ENCODE measurements around the gene KRTAP5-4.
"Not testable (repeated sequence)": the region's sequence is repeated elsewhere in the genome, so short reads cannot be mapped to it uniquely, and the experiment has no call there.

Gene KRTAP5-4

DNA sequence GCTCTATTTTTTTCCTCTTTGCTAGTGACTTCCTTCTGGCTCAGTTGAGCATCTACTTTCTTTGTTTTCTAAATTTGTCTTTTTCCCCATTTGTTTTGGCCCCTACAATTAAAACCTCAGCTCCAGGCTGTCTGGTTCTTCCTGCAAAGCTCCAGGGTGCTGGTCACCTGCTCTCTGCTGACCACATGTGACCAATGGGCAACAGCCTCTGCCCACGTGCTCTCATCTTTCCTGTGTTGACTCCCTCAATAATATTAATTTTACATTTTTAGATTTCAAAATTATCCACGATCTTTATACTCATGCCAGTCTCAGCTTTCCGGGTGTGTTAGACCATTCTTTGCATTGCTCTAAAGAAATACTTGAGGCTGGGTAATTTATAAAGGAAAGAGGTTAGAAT is 23.5 kb downstream of the KRTAP5-4 start:
- DNase-seq, result not testable (repeated sequence)

DNA sequence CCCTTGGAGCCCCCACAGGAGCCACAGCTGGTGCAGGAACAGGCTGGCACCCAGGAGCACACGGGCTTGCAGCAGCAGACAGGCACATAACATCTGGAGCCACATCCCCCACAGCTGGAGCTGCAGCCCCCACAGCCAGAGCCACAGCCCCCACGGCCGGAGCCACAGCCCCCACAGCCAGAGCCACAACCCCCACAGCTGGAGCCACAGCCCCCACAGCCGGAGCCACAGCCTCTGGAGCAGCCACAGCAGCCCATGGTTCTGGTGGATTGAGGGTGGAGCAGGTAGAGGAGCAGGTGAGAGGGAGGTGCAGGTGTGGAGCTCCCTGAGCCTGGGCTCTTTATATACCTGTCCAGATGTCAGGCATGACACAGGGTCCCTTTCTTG is 24.0 kb downstream of the KRTAP5-4 start, which contains the start of gene KRTAP5-2:
KRTAP5-2 (minus strand) TSS at position 301 of the 387 bp plus-strand sequence; CDS start at position 257, 44 bp downstream.
- DNase-seq, result no peak

DNA sequence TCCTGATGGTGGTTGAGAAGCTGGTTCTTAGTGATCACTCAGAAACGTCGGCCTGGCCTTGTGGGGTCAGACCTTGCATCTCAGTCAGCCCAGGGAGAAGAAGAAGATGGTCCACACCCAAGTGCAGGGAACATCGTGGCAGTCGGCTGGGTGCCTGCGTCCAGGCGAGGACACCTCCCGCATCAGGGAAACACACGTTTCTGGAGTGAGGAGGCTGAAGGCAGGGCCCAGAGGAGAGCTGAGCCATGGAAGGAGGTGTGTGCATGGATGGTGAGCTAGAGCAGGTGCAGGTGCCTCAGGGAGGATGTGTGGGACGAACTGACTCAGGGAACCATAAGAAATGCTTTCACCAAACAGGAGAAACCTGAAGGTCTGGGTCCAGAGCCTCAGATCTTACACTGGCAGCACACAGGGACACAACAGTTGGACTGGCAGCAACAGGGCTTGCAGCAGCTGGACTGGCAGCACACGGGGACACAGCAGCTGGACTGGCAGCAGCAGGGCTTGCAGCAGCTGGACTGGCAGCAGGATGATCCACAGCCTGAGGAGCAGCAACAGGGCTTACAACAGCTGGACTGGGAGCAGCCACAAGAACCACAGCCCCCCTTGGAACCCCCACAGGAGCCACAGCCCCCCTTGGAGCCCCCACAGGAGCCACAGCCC is 24.5 kb downstream of the KRTAP5-4 start:
- no peak for DNase-seq

DNA sequence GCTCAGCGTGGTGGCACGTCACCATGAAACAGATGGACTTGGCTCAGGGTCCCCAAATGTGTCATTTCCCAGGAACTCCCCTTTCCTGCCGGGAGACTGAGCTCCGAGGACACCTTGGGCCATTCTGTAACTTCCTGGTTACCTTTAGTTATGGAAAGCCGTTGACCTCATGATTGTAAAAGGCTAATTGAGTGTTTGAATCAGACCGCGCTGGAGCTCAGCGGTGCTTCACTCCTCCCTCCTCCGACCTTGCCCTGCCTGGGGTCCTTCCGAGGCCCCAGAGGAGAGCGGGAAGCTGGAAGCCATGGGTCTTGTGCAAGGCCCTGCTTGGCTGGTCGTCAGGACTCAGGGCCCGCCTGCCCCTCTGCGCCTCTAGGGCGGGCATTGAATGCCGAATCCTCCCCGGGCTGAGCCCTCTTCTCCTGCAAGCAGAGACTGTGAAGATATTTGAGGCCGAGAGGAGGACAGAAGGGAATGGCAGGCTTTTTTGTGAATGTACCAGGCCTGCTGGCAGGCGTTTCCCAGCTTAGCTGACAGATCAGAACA is 25.3 kb downstream of the KRTAP5-4 start:
- not testable (repeated sequence) for DNase-seq

DNA sequence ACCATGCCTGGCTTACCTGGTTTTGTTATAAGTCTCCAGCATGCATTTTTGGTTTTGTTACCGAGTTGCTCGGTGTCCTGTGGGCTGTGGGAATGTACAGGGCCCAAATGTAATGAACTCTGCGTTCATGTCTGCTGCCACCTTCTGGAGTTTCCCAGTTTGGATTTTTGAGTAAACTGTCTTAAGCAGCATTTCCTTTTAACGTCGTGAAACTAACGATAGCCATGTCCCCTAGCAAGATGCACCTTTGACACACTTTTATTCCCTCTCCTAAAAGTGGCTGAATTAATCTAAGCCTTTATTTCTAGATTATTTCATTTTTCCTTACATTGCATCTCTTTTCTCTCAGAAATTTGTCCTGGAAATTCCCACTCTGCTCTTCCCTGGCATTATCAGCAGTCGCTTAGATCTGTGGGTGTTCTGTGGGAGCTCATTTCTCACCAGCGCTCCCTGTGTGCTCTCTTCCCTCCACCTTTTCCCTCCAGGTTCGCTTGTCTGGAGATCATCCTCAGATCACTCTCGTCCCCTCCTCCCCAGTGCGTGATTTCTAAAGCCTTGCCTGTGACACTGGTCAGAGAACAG is 25.9 kb downstream of the KRTAP5-4 start:
- DNase-seq, result not testable (repeated sequence)

DNA sequence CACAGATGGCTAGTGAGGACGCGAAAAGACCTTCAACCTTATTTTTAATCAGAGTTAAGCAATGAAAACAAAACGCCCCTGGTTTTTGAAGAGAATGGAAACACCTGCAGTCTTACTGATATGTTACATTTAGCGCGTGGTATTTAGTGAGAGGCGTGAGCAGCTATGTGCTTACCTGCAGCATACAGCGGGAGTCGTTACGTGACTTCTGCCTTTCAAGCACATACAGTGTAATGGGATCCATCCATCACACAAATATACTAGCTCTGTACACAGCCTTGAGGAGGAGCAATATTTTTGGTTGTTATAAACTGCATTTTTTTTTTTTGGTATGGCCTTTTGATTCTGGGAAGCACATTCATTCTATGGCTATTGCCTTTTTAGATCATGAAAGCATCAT is 29.3 kb downstream of the KRTAP5-4 start:
- no peak for DNase-seq

DNA sequence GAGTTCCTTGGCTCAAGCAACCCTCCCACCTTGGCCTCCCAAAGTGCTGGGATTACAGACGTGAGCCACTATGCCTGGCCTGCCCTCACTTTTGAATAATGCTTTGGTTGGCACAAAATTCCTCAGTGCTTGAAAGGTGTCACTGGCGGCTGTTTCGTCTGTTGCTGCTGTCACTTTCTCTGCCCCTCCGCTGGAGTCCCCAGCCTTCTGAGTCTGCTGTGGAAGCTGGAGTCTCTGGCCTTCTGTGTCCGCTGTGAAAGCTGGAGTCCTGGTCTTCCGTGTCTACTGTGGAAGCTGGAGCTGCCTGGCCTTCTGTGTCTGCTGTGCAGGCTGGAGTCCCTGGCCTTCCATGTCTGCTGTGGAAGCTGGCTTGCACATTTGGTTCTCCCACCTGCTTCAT is 31.9 kb downstream of the KRTAP5-4 start:
- no peak for DNase-seq

DNA sequence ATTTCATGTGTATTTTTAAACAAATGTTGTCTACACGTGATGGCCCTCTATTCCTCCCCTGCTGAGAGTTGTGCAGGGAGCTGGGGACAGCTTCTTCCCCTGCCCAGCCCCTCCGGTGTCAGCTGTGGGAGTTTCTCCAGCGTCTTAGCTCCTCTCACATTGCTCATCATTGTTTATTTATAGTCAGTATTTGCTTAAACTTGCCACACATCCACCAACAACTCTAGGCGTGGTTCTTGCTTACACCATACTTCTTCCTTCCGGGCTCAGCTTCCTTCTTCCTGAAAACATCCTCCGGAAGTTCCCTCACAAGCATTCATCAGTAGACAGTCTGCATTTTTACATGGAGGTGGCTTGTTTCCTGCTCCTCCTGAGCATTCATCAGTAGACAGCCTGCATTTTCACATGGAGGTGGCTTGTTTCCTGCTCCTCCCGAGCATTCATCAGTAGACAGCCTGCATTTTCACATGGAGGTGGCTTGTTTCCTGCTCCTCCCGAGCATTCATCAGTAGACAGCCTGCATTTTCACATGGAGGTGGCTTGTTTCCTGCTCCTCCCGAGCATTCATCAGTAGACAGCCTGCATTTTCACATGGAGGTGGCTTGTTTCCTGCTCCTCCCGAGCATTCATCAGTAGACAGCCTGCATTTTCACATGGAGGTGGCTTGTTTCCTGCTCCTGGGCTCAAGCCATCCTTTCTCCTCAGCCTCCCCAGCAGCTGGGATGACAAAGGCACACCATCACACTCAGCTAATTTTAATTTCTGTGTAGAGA is 32.6 kb downstream of the KRTAP5-4 start:
- not testable (repeated sequence) for DNase-seq

DNA sequence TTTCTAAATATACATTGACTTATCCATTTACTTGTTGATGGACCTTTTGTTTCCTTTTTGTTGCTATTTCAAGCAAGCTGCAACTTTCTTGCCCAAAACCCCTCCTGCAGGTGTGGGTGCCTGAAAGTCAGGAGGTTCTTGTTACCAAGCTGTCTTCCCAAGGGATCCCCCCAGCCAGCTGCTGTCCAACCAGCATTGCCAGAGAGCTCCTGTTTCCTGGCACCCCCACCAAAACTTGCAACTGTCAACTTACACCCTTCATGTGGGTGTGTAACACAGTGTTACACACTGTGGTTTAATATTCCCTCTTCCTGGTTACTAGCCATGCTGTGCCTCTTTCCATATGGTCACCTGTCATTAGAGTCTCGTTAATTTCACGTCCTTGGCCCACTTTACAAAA is 35.2 kb downstream of the KRTAP5-4 start:
- DNase-seq, result no peak

DNA sequence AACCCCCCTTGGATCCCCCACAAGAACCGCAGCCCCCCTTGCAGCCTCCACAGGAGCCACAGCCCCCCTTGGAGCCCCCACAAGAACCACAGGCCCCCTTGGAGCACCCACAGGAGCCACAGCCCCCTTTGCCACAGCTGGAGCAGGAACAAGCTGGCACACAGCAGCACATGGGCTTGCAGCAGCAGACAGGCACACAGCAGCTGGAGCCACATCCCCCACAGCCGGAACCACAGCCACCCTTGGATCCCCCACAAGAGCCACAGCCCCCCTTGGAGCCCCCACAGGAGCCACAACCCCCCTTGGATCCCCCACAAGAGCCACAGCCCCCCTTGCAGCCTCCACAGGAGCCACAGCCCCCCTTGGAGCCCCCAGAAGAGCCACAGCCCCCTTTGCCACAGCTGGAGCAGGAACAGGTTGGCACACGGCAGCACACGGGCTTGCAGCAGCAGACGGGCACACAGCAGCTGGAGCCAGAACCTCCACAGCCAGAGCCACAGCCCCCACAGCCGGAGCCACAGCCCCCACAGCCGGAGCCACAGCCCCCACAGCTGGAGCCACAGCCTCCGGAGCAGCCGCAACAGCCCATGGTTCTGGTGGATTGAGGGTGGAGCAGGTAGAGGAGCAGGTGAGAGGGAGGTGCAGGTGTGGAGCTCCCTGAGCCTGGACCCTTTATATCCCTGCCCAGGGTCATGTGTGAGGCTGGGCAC is 37.1 kb downstream of the KRTAP5-4 start, which contains the start of gene KRTAP5-1:
KRTAP5-1 (minus strand) TSS at position 623 of the 710 bp plus-strand sequence; CDS start at position 589, 34 bp downstream.
- DNase-seq, result not testable (repeated sequence)

DNA sequence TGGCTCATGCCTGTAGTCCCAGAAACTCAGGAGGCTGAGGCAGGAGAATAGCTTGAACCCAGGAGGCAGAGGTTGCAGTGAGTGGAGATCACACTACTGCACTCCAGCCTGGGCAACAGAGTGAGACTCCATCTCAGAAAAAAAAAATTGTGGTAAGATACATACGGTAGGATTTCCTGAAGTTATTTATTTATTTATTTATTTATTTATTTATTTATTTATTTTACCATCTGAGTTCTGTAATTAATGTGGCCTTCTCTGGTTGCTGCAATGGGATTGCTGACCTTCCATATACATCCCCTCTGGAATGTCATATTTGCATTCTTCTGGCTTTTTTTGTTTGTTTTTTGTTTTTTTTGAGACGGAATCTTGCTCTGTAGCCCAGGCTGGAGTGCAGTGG is 39.0 kb downstream of the KRTAP5-4 start:
- DNase-seq, result not testable (repeated sequence)

DNA sequence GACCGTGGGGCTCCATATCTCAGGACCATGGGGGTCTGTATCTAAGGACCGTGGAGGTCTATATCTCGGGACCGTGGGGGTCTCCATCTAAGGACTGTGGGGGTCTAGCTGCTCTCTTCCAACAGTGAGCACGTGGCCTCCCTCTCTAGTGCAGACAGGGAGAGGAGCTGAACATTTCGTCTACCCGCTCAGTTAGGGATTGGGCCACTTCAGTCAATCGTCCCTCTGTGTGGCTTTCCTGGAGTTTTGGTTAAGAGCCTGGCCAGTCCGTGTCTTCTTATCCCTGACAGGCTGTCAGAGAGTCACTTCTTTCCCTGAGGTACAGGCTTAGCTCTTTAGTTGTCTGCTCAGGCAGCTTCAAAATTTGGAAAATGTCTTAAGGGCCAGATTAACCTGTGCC is 40.0 kb downstream of the KRTAP5-4 start:
- DNase-seq, result no peak

DNA sequence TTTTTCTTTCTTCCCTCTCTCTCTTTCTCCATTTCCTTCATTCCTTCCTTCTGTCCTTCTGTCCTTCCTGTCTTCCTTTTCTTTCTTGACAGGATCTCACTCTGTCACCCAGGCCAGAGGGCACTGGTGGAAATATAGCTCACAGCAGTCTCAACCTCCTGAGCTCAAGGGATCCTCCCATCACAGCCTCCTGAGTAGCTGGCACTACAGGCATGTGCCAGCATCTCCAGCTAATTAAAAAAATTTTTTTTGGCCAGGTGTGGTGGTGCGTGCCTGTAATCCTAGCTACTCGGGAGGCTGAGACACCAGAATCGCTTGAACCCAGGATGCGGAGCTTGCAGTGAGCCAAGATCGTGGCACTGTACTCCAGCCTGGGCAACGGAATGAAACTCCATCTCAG is 45.1 kb downstream of the KRTAP5-4 start:
- no peak for DNase-seq

DNA sequence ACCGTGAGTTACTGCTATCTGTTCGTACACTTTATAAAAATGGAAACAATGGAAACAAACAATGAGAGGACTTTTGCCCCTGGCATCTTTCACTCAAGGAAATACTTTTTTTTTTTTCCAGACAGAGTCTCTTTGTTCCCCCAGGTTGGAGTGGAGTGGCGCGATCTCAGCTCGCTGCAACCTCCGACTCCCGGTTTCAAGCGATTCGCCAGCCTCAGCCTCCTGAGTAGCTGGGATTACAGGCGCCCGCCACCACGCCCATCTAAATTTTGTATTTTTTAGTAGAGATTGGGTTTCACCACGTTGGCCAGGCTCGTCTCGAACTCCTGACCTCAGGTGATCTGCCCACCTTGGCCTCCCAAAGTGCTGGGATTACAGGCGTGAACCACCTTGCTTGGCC is 46.2 kb downstream of the KRTAP5-4 start:
- DNase-seq, result not testable (repeated sequence)

DNA sequence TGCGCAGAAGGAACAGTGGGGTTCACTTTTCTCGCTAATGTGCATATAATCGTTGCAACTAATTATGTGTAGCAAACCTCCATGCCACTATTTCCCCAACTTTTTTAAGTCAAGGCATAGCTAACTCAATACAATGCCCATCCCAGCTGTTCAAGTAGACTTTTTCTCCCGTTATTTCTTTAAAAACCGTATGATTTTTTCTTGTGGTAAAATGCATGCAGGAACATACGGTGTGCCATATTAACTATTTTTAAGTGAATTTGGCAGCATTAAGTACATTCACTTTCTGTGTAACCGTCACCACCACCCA is 47.0 kb downstream of the KRTAP5-4 start:
- no peak for DNase-seq

DNA sequence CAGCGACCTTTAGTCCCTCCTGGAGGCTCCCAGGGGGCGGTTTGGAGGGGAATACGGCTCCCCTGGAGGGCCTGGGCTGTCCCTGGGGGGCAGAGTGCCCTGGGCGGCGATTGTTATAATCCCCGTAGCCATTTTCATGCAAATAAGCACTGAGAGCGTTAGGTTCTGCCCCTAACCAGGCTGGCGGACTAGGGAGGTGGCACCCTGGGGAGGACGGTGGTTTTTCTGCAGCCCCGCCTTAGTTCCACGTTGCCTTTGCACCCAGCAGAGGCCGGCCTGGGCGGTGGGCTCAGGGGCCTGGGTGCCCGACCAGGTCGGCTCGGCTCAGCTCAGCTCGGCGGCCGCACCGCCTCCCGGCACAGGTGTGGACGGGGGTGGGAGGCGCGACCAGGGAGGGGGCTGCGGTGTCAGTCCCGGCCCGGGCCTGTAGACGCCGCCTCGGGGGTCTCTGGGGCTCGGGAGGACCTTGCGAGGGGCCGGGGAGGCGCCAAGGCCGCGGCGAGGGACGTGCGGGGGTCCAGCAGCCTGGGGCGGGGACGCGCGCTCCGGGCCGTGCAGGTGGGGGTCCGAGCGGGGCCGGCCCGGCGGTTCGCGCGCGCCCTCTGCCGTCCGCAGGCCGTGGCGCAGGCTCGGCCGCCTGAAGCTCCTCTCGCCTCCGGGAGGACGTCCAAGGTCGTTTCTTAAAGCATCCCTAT is 47.6 kb downstream of the KRTAP5-4 start:
- peak; percentile 90 for DNase-seq

DNA sequence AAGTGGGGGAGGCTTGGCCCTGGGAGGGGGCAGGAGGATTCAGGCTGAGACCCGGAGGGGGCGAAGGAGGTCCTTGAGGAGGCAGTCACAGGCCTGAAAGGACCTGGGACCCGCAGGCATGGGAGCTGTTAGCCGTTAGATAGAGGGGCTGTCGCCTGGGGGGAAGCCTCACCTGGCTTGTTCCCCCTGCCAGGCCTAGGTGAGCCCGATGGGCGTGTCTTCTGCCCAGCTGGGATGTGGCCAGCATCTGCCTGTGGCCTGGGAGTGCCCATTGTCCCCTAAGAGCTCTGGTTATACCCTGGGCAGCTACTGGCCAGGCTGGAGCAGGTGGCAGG is 48.1 kb downstream of the KRTAP5-4 start:
- peak; percentile 90 for DNase-seq

DNA sequence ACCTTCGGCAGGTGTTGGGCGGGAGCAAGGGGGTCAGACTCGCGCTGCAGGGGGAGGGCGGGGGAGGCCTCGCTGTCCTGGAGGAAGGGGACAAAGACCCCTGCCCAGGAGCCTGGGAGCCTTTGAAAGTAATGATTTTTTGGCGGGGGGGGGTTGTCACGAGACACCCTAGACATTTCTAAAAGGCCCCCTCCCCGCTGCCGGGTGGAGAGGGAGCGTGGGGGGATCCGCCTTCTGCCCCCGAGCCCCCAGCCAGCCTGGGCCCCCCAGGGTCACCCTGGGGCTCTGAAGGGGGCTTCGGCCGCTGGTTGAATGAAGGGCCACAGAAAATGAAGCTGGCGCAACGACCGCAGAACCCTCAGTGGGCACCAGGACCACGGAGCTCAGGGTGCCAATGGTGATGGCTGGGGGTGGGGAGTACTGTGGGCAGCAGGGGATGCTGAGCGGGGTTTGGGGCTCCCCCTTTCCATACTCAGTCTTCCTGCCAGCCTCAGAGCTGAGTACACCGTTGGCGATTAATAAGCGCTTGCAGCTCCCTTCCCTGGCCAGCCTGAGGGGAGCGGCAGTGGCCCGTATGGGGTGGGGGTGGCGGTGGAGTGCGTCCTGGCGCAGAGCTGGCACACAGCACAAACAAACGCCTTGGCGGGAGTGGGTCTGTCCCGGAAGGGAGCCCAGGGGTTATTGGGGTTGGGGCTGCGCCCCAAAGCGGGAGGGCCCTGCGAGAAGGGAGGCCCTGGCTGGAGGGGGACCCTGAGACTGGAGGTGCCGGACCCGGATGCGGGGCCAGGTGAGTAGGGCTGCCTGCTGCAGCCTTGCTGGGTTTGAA is 48.6 kb downstream of the KRTAP5-4 start:
- no peak for DNase-seq

DNA sequence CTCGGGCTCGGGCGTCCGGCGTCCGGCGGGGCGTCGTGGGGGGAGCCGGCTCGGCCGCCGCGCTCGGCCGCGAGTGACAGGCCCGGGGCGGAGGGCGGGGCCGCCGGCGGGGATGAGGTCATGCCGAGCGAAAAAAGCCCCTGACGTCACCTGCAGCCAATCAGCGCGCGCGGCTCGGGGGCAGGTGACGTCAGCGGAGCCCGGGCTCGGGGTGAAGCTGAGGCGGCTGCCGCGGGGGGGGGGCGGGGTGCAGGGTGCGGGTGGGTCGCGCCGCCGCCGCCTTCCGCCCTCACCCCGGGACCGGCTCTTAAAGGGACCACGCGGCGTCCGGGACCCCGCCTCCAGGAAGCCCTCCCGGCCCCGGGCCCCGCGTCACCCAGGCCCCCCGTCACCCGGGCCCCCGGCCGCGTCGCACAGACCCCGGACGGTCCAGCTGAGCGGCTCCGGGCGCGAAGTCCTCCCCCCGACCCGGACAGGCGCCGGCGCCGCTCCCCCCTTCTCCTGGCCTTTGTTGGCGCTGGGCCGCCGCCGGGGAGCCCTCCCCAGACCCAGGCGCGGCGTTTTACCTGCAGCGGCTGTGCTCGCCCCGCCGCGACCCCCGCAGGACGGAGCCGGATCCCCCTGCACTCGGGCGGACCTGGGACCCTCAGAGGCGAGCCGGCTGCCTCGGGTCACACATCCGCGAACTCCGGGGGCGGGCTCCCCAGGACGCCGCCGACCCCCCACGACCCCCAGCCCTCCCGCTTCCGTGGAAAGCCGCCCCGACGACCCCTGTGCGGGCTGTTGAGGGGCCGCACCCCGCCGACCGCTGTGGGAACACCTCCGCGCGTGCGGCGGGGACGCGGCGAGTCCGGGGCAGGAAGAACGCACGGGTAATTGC is 49.5 kb downstream of the KRTAP5-4 start, which contains the start of gene DUSP8:
DUSP8 (minus strand) TSS at position 75 of the 880 bp plus-strand sequence. CDS start 6,445 bp downstream, outside the sequence.
- peak; percentile 90 for DNase-seq

DNA sequence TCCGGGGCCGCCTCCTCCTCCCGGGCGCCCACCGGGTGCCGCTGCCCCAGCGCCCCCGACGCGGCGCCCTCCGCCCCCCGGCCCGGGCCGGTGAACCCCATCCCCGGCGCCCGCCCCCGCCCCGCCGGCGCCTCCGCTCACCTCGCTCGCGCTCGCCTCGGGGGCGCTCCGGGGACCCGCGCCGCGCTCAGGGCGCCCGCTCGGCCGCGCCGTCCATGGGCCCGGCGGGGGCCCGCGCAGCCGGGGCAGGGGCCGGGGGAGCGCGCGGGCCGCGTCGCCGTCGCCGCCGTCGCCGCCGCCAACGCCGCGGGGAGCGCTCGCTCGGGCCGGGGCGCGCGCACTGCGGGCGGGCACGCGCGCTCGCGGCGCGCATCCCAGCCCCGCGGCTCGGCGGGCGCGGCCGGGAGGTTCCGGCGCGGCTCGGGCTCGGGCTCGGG is 50.2 kb downstream of the KRTAP5-4 start:
- DNase-seq, result no peak

All from NCI-H2107 (cell line).